HG03342 (cell line): ENCODE measurements around the gene MCCC2.
"Not testable (repeated sequence)": the region's sequence is repeated elsewhere in the genome, so short reads cannot be mapped to it uniquely, and the experiment has no call there.

Experiments used
- ATAC-seq: cut with Tn5 transposase; IDR thresholded peaks from one replicate; pipeline ENCODE4 v1.9.1; 2021; ENCODE audit warnings: mild to moderate bottlenecking, moderate library complexity; ENCODE audit not compliant: unreplicated experiment

Gene MCCC2

GRCh38 chr5:71658916-71659662 is 71.9 kb downstream of the MCCC2 start:
- no peak for ATAC-seq

GRCh38 chr5:71662381-71662780 is 75.2 kb downstream of the MCCC2 start:
- ATAC-seq: no peak

- no peak for ATAC-seq
Observed at GRCh38 chr5:71663191-71663969, 76.2 kb downstream of the MCCC2 start.

GRCh38 chr5:71664615-71665014 is 77.5 kb downstream of the MCCC2 start:
- ATAC-seq: not testable (repeated sequence)

- no peak for ATAC-seq
Observed at GRCh38 chr5:71666321-71666720, 79.2 kb downstream of the MCCC2 start.

- ATAC-seq: no peak
Observed at GRCh38 chr5:71677977-71678376, 90.8 kb downstream of the MCCC2 start.

GRCh38 chr5:71679714-71680113 is 92.6 kb downstream of the MCCC2 start:
- ATAC-seq: no peak

GRCh38 chr5:71680510-71680909 is 93.4 kb downstream of the MCCC2 start:
- no peak for ATAC-seq

GRCh38 chr5:71681296-71681695 is 94.2 kb downstream of the MCCC2 start:
- ATAC-seq: no peak

GRCh38 chr5:71684309-71684708 is 97.2 kb downstream of the MCCC2 start:
- no peak for ATAC-seq

GRCh38 chr5:71693828-71694427 is 106.8 kb downstream of the MCCC2 start:
- ATAC-seq: no peak

- ATAC-seq: no peak
Observed at GRCh38 chr5:71695071-71695470, 107.9 kb downstream of the MCCC2 start.

GRCh38 chr5:71695595-71695994 is 108.5 kb downstream of the MCCC2 start:
- ATAC-seq: no peak

- ATAC-seq: no peak
Observed at GRCh38 chr5:71697967-71698366, 110.8 kb downstream of the MCCC2 start.

GRCh38 chr5:71699233-71699632 is 112.1 kb downstream of the MCCC2 start:
- ATAC-seq: no peak

GRCh38 chr5:71699751-71700150 is 112.6 kb downstream of the MCCC2 start:
- ATAC-seq: no peak

GRCh38 chr5:71700803-71701202 is 113.7 kb downstream of the MCCC2 start:
- no peak for ATAC-seq

GRCh38 chr5:71701407-71701806 is 114.3 kb downstream of the MCCC2 start:
- no peak for ATAC-seq

GRCh38 chr5:71703941-71704340 is 116.8 kb downstream of the MCCC2 start:
- no peak for ATAC-seq

- no peak for ATAC-seq
Observed at GRCh38 chr5:71705421-71705820, 118.3 kb downstream of the MCCC2 start.

- ATAC-seq: no peak
Observed at GRCh38 chr5:71706906-71707305, 119.8 kb downstream of the MCCC2 start.
